GM18526 (cell line): Measurements from ENCODE around the gene ACTN4.

Experiments used
- POLR2A ChIP-seq: IDR thresholded peaks from 3 replicates; pipeline ENCODE4 v1.6.1; 2011; ENCODE audit not compliant: insufficient read length; ENCODE audit errors: extremely low read depth

The ACTN4 gene

DNA sequence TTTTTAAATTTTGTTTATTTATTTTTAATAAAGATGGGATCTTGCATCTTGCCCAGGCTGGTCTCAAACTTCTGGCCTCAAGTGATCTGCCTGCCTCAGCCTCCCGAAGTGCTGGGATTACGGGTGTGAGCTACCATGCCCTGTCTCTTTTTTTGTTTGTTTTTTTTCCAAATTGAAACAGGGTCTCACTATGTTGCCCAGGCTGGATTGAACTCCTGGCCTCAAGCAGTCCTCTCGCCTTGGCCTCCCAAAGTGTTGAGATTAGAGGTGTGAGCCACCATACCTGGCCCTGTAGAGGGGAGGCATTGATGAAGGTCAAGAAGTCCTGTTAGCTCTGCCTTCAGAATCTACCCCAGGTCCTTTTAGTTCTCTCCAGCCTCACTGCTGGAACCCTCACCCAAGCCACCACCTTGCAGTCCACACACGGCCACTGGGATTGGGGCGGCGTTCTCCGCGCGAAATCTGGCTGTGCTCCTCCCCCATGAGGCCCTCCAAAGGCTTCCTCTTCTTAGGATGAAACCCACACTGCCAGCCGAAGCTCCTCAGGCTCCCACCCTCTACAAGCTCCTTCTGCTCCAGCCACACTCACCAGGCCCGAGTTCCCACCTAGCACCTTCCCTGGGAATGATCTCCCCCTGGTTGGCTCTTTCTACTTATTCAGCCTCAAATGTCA, 34.9 kb downstream of the ACTN4 start:
- TF ChIP-seq POLR2A, result no peak

DNA sequence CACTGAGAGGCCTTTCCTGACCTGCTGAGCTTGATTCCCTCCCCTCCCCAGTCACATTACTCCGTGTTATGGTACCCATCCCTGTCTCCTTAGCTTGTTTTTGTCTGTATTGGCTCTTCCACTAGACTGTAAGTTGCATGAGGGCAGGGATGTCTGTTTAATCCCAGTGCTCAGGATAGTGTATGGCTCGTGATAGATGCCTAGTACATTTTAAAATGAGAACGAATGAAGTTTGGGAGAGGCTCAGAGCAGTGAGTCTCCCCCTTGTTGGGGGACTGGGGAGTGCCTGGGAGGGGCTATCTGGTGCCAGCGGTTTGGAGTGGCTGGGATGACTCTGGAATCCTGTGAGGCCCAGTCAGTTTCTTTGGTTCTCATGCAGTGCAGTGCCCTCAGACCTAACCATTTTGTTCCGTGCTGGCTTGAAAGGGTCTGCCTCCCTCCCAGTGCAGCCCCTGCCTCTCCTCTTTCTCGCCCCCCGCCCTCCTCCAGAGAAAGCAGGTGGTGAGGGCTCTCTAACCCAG, 35.5 kb downstream of the ACTN4 start:
- no peak for TF ChIP-seq POLR2A

DNA sequence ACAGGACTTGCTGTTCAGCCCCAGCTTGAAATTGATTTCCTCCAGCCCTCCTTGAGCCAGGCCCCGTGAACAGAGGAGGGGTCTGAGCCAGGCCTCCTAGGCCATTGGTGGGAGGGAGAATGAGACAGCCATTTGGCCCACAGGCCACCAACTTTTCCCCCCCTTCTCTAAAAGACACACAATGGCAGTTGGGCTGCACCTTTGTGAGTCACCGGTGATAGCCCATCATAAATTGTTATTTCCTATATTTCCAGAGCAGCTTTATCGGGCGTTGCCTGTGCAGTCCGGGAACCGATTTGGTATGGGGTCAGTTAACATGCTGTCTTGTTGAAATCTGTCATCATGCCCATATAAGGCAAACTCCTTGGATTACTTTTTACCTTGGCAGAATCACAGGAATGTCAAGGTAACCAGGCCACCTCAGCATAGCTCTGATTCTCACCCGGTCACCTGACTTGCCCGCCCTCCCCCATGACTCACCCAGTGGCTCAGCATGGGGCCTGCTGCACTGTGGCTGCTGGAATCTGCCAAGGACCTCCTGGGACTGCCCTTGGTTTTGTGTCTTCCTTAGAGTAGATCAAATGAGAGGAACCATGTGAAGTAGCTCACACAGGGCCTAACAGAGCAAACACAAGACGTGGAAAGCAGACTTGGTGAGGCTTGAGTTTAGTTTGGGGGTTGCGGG, 36.1 kb downstream of the ACTN4 start:
- TF ChIP-seq POLR2A, result no peak

DNA sequence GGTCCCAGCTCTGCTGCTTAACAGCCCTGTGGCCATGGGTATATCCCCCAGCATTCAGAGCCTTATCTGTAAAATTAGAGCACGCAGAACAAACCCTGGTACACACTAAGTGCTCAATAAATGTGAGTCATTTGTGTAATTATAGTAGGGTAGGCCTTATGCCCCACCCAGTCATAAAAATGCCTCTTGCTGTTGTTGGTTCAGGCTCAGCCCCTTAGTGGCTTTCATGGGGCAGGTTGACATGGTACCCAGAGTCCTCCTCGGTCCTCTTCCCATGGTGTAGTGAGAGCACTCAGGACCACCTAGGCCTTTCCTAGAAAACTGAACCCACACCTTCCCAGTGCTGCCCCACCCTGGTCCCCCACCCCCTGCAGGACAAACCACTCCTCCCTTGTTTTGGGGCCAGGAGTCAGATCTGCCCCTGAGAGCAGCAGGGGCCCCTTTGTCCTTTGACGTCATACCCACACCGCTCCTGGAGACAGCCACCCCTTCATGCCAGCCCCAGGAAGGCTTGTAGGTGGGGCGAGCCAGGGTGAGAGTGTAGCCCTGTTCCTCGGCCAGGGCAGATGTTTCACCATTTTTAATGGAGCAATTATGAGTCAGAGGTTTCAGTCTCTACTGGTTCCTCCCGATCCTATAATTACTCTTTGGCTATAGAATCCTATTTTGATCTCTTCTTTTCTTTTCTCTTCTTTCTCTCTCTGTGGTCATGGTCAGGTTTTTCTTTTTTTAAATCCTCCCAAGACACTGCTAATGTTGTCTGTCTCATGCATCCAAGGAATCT, 36.8 kb downstream of the ACTN4 start:
- no peak for TF ChIP-seq POLR2A

DNA sequence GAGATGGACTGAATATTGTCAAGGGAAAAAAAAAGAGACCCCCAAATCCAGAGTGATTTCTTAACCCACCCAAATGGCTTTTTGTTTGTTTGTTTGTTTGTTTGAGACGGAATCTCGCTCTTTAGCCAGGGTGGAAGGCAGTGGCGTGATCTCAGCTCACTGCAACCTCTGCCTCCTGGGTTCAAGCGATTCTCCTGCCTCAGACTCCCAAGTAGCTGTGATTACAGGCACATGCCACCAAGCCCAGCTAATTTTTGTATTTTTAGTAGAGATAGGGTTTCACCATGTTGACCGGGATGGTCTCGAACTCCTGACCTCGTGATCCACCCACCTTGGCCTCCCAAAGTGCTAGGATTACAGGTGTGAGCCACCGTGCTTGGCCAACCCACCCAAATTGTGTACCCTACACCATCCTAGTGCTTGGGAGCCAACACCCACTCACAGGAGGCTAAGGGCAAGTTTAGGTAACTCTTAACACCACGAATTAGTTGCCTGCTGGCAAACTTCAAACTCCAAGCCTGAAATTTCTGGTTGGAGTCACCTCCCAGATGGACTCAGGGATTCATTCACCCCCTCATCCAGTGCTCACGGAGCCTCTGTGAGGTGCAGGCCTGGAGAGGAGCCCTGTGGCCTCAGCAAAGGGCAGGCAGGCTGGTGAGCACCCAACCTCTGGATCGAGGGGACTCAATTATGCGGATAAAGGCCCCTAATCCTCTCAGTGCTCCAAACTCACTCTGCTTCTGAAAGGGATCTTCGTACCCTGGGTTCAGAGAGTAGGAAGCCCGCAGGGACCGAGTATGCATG, 37.6 kb downstream of the ACTN4 start:
- no peak for TF ChIP-seq POLR2A

DNA sequence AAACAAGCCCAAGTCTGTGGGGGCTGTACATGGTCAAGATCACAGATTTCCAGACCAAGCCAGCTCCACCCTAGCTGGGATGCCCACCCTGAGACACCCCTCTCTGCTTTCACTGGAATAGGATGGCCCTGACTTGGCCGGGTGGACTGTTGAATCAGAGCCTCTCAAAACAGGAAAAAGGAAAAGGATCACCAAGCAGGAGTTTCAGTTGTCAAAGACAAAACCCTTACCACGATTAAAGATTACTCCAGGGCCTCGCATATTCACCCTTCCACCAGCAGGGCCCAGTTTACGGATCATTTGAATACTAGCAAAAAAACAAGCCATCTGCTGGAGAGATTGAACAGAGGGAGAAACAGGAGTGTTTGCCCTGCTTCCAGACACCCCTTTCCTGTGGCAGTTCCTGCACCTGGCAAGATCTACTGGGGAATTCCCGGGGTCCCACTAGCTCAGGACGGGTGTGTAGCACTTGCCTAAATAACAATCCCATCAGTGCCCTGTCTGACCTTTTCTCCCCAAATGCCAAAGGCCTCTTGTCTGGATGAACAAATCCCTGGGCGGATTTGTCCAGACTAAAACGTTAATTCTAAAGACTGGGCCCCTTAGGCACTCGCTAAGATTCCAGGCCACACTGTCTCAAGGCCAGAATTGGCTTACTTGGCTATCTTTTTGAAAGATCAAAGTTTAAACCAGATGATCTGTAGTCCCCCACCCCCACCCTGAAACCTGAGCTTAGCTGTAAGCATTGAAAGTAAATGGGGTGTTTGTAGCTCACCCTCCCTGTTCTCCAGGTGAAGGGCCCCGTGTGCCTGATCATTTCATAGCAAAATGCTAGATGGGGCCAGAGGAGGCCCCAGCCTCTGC, 38.4 kb downstream of the ACTN4 start:
- no peak for TF ChIP-seq POLR2A

DNA sequence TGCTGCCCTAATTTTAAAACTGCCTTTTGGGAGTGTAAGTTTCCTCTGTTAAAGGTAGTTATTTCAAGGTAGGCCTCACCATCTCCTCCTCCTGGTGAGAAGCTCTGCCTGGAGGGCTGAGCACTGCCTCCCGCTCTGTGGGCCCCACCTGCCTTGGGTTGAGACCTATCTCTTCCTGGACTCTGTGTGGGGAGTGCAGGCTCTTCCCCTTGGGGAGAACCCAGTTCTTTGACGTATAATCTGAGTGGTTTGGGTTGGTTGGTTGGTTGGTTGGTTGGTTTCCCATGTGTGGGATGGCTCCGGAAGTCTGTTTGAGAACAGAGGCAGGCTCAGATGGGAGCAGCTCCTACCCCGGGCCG, 39.1 kb downstream of the ACTN4 start:
- TF ChIP-seq POLR2A, result peak; percentile 21

DNA sequence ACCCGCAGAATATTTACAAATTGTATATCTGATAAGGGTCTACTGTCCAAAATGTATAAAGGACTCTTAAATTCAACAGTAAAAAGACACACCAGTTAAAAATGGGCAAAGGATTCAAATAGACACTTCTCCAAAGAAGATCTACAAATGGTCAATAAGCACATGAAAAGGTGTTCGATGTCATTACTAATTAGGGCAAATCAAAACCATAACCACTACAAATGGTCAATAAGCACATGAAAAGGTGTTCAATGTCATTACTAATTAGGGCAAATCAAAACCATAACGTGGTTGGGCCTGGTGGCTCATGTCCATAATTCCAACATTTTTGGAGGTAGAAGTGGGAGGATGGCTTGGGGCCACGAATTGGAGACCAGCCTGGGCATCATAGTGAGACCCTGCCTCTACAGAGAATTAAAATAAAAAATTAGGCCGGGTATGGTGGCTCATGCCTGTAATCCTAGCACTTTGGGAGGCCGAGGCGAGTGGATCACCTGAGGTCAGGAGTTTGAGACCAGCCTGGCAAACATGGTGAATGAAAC, 40.5 kb downstream of the ACTN4 start:
- no peak for TF ChIP-seq POLR2A

DNA sequence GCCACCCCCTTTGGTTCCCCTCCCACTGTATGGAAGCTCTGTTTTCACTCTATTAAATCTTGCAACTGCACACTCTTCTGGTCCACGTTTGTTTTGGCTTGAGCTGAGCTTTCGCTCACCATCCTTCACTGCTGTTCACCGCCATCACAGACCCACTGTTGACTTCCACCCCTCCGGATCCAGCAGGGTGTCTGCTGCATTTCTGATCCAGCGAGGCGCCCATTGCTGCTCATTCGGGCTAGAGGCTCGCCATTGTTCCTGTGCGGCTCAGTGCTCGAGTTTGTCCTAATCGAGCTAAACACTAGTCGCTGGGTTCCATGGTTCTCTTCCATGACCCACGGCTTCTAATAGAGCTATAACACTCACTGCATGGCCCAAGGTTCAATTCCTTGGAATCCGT, 42.7 kb downstream of the ACTN4 start:
- TF ChIP-seq POLR2A, result no peak

DNA sequence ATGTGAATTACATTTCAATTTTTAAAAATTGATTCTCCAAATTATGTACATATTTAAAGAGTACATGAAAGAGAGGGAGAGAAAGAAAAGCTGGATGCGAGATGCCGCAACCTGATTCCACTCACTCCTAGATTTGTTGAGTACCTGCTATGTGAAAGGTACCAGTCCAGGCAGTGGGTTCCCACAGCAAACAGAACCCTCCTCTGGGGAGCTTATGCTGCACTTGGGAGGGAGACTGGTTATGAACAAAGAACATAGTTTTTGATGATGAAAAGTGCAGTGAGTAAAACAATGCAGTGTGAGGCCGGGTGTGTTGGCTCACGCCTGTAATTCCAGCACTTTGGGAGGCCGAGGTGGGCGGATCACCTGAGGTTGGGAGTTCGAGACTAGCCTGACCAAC, 43.4 kb downstream of the ACTN4 start:
- TF ChIP-seq POLR2A, result no peak

DNA sequence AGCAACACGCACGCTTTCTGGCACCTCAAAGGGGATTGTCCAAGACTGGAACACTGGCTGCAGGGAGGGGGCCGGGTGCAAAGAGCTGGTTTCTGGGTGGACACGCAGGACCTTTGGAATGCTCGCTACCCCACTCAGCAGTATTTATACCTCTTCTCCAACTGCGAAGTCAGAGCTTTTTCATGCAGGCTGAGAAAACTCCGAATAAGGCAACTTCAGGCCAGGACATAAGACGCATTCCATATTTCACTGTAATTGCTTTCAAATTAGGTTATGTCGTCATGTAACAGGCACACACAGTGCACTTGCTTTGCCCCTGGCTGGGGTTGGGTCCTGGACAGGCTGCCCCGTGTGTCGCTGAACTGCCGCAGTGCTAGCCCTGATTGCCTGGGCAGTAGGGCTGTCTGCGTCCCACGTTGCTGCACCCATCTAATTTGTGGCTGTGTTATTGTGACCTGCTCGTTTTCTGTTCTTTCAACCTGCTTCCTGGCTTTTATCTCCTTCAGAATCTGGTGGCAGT, 44.5 kb downstream of the ACTN4 start:
- no peak for TF ChIP-seq POLR2A

DNA sequence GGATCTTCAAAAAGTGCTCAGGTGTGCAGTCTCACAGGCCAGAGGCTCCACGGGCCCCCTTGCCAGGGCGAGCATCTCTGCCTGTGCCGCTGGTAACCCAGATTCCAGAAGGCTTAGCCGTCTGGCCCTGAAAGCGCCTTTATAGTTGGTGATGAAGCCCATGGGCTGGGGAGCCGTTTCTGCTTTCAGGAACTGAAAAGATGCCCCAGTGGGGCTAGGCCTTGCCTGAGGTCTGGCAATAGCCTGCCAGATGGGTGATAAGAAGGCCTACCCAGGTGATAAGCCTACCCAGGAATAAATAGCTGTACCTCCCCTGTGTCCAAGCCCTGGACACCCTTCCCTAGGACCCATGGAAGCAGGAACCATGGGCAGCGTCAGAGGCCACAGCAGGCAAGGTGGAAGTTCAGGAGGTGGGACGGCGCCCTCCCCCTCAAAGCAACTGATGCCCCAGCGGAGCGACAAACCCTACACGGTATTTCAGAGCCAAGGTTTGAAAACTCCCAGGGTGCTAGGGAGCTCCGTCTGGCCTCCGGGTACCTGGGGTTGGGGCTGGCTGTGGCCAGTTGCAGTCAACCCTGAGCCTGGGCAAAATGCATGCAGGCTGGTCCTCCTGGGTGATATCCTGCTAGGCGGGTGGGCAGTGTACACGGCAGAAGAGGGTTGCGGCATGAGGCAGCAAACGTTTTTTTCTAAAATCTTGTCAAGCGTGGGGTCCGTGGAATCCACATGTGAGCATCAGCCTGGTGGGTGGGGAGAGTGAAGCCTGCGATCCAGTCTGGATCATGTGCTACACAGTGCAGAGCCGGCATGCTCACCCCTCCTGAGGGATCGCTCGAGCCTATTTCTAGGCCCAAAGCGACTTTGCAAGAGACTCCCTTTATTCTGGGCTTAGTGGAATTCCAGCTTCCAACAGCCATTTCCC, 45.3 kb downstream of the ACTN4 start:
- no peak for TF ChIP-seq POLR2A
